ENCODE data around the gene CA11.

Gene CA11

GRCh38 chr19:48678201-48678600 lies 32.2 kb upstream of the CA11 start:
- Histone ChIP-seq H3K27ac (ENCODE audit: poor library complexity, severe bottlenecking) (no peak overlapping the region), H3K9me3 (ENCODE audit: severe bottlenecking) (no peaks in the 10 kb centered on the region), H3K27me3 (ENCODE audit: insufficient read depth, poor library complexity, severe bottlenecking) (no peaks in the 10 kb centered on the region), H3K36me3 (ENCODE audit: low read depth) (no peaks in the 10 kb centered on the region), H3K4me1 (ENCODE audit: insufficient read depth, poor library complexity, severe bottlenecking) (no peaks in the 10 kb centered on the region), H3K4me3 (ENCODE audit: severe bottlenecking) (no peak overlapping the region)
- TF ChIP-seq CTCF (IDR thresholded peaks at IDR 0.05; ENCODE audit: poor library complexity, severe bottlenecking) = no peak
- no peak for ATAC-seq (ENCODE audit: low read depth)
- DNase-seq (ENCODE audit: low spot score) = no peak

- TF ChIP-seq CTCF (IDR thresholded peaks at IDR 0.05; ENCODE audit: poor library complexity, severe bottlenecking) = no peak
- Histone ChIP-seq H3K4me1 (ENCODE audit: insufficient read depth, poor library complexity, severe bottlenecking) (no peaks in the 10 kb centered on the region), H3K27me3 (ENCODE audit: insufficient read depth, poor library complexity, severe bottlenecking) (no peaks in the 10 kb centered on the region), H3K9me3 (ENCODE audit: severe bottlenecking) (no peaks in the 10 kb centered on the region), H3K27ac (ENCODE audit: poor library complexity, severe bottlenecking) (no peak overlapping the region), H3K36me3 (ENCODE audit: low read depth) (no peaks in the 10 kb centered on the region), H3K4me3 (ENCODE audit: severe bottlenecking) (no peak overlapping the region)
- no peak for DNase-seq (ENCODE audit: low spot score)
- no peak for ATAC-seq (ENCODE audit: low read depth)
Observed at GRCh38 chr19:48676887-48677286, 30.9 kb upstream of the CA11 start.

GRCh38 chr19:48676487-48676886 lies 30.5 kb upstream of the CA11 start:
- ATAC-seq (ENCODE audit: low read depth) = no peak
- Histone ChIP-seq H3K27ac (ENCODE audit: poor library complexity, severe bottlenecking) (no peak overlapping the region), H3K36me3 (ENCODE audit: low read depth) (no peaks in the 10 kb centered on the region), H3K4me3 (ENCODE audit: severe bottlenecking) (no peak overlapping the region), H3K9me3 (ENCODE audit: severe bottlenecking) (no peaks in the 10 kb centered on the region), H3K4me1 (ENCODE audit: insufficient read depth, poor library complexity, severe bottlenecking) (no peaks in the 10 kb centered on the region), H3K27me3 (ENCODE audit: insufficient read depth, poor library complexity, severe bottlenecking) (no peaks in the 10 kb centered on the region)
- no peak for DNase-seq (ENCODE audit: low spot score)
- no peak for TF ChIP-seq CTCF (IDR thresholded peaks at IDR 0.05; ENCODE audit: poor library complexity, severe bottlenecking)

GRCh38 chr19:48674921-48675824 lies 29.2 kb upstream of the CA11 start:
- Histone ChIP-seq H3K27ac (ENCODE audit: poor library complexity, severe bottlenecking) (no peak overlapping the region), H3K27me3 (ENCODE audit: insufficient read depth, poor library complexity, severe bottlenecking) (no peaks in the 10 kb centered on the region), H3K4me3 (ENCODE audit: severe bottlenecking) (no peak overlapping the region), H3K9me3 (ENCODE audit: severe bottlenecking) (no peaks in the 10 kb centered on the region), H3K4me1 (ENCODE audit: insufficient read depth, poor library complexity, severe bottlenecking) (no peaks in the 10 kb centered on the region), H3K36me3 (ENCODE audit: low read depth) (no peaks in the 10 kb centered on the region)
- ATAC-seq (ENCODE audit: low read depth) = peak; percentile 81
- peak; percentile 90 for TF ChIP-seq CTCF (IDR thresholded peaks at IDR 0.05; ENCODE audit: poor library complexity, severe bottlenecking)
- DNase-seq (ENCODE audit: low spot score) = no peak

- no peaks in the 10 kb centered on the region for H3K27me3 ChIP-seq (ENCODE audit: insufficient read depth, poor library complexity, severe bottlenecking)
- DNase-seq (ENCODE audit: low spot score) (no peak), ATAC-seq (ENCODE audit: low read depth) (no peak)
- H3K9me3 ChIP-seq (ENCODE audit: severe bottlenecking) = no peaks in the 10 kb centered on the region
- no peak overlapping the region for H3K27ac ChIP-seq (ENCODE audit: poor library complexity, severe bottlenecking)
- no peak for TF ChIP-seq CTCF (IDR thresholded peaks at IDR 0.05; ENCODE audit: poor library complexity, severe bottlenecking)
- no peaks in the 10 kb centered on the region for H3K36me3 ChIP-seq (ENCODE audit: low read depth)
- H3K4me1 ChIP-seq (ENCODE audit: insufficient read depth, poor library complexity, severe bottlenecking) = no peaks in the 10 kb centered on the region
- H3K4me3 ChIP-seq (ENCODE audit: severe bottlenecking) = no peak overlapping the region
Observed at GRCh38 chr19:48674216-48674809, 28.3 kb upstream of the CA11 start.
